LNCAP (cell line): ENCODE results near the gene GRIK3.

Experiments
- CTCF ChIP-seq: fragments of 450-650 bp; IDR thresholded peaks from 2 replicates; pipeline ENCODE4 v1.5.1; 2017; ENCODE audit warnings: mild to moderate bottlenecking

The GRIK3 gene

DNA sequence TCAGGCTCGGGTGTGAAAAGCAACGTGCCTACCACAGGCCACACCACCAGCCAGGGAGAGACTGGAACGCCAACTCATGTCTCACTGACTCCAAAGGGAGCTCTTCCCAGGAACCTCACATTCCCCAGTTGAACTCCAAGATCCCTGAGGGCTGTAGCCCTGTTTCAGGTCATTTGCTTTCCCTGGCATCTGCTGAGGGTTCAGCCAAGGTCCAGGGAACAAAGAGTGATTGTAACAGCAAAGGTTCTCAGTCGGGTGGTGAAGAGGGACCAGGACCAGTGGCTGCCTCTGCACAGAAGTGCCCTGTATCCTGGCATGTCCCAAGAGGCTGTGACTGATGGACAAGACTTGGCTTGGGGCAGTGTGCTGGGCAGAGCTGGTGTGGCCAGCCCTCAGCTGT, 42.8 kb downstream of the GRIK3 start:
- TF ChIP-seq CTCF: no peak

DNA sequence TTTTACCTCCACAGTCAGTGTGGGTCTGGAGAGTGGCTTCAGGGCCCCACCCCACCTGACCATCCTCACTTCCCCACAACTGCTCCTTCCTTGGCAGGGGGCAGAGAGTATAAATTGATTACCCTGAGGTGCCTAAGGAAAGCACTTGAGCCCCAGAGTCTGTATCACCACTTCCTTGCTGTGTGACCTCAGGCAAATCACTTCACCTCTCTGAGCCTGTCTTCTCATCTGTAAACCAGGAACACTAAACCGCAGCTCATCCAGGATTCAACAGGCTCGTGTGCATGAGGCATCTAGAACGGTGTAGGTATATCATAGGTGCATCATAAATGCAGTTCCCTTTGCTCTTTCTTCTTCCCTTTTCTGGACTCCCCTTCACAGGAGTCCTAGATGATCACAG, 43.4 kb downstream of the GRIK3 start:
- no peak for TF ChIP-seq CTCF

- no peak for TF ChIP-seq CTCF
Measured at GRCh38 chr1:36989241-36989640, 45.1 kb downstream of the GRIK3 start.

GRCh38 chr1:36988741-36989193, 45.5 kb downstream of the GRIK3 start:
- TF ChIP-seq CTCF: no peak

GRCh38 chr1:36988321-36988720, 46.0 kb downstream of the GRIK3 start:
- no peak for TF ChIP-seq CTCF

DNA sequence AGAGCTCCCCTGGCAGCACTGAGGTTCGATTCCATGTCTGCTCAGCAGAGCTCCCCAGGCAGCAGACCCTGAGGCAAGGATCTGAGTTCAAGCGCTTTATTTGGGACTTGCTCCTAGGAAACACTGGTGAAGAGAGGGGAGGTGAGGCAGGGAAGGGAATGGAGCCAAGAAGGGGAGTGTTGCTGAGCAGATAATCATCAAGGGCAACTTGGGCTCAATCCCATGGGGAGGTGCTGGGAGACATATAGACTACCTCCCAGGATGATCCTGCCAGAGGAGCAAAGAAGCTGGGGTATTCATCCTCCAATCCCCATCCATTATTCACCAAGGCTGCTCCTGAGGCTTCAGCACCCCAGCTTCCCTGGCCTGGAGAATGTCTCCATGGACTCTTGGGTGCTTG, 47.0 kb downstream of the GRIK3 start:
- TF ChIP-seq CTCF: no peak

- no peak for TF ChIP-seq CTCF
Measured at GRCh38 chr1:36986241-36986985, 47.9 kb downstream of the GRIK3 start.

DNA sequence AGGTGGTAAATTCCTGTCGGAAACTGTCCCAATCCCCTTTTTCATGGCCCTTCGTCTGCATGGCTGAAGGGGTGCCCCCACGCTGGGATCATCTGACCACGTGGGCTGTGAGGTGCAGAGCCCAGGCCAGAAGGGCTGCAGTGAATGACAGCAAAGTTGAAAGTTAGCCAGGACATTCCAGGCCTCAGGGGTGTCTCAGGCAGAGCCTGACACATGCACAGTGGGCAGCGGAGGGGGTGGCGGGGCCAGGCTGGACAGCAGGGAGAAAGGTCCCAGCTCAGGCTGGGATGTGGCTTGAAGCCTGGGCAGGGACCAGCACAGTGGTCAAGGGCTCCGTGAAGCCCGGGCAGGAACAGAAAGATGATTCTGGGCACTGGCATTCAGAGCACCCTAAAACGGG, 49.6 kb downstream of the GRIK3 start:
- no peak for TF ChIP-seq CTCF
